Sigmoid colon (tissue), 7 donors: ENCODE data around the gene STK40. TPM values are rescaled to one million over a fixed set of nuclear protein-coding genes. Genes with fewer than 3 reads are reported as not detected.

Experiments
- DNase-seq: peaks from one replicate; pipeline ENCODE4 v3.0.0-alpha.2; 2019
- H3K27ac ChIP-seq, 4 donors: fragments of 200-600 bp; sonication (generic); one replicate each; pipeline ENCODE4 v1.5.1; 2016 to 2019; ENCODE audit warnings: mild to moderate bottlenecking in 1 of 4
- H3K27me3 ChIP-seq, 3 donors: fragments of 200-600 bp; sonication (generic); one replicate each; pipeline ENCODE4 v1.5.1; 2019; ENCODE audit warnings: mild to moderate bottlenecking in 1 of 3
- H3K36me3 ChIP-seq, 4 donors: fragments of 200-600 bp; sonication (generic); one replicate each; pipeline ENCODE4 v1.5.1; 2016 to 2019
- H3K4me1 ChIP-seq, 4 donors: fragments of 200-600 bp; sonication (generic); one replicate each; pipeline ENCODE4 v1.5.1; 2017 to 2019
- H3K4me3 ChIP-seq, 4 donors: fragments of 200-600 bp; sonication (generic); one replicate each; pipeline ENCODE4 v1.5.1; 2017 to 2019; ENCODE audit warnings: mild to moderate bottlenecking in 2 of 4, moderate library complexity in 1 of 4
- H3K9me3 ChIP-seq, 4 donors: fragments of 200-600 bp in 3 of 4; sonication (generic) in 3 of 4; one replicate each; pipeline versions ENCODE4 v1.5.1 to v1.6.1; 2013 to 2019
- CTCF ChIP-seq, 4 experiments: fragments of 450-650 bp in 3 of 4; fragments of 200-600 bp in 1 of 4; IDR thresholded peaks; one replicate each; pipeline ENCODE4 v1.5.1; 2016 to 2019; ENCODE audit warnings: antibody characterized with exemption in 4 of 4, mild to moderate bottlenecking in 3 of 4, moderate library complexity in 2 of 4
- EP300 ChIP-seq, 4 donors: sonication (generic); formaldehyde crosslinking; IDR thresholded peaks; one replicate each; pipeline ENCODE4 v1.6.1; 2017; ENCODE audit warnings: antibody characterized with exemption in 4 of 4
- POLR2A ChIP-seq, 2 donors: fragments of 450-650 bp; IDR thresholded peaks; one replicate each; pipeline ENCODE4 v1.6.1; 2016; ENCODE audit warnings: antibody characterized with exemption in 2 of 2, mild to moderate bottlenecking in 2 of 2, moderate library complexity in 2 of 2
- POLR2AphosphoS5 ChIP-seq, 4 donors: sonication (generic); formaldehyde crosslinking; IDR thresholded peaks; one replicate each; pipeline ENCODE4 v1.6.1; 2017; ENCODE audit warnings: antibody characterized with exemption in 4 of 4
- WGBS, 2 donors: extraction: QIAGEN DNeasy Blood & Tissue Kit; methylation state at CpG; one replicate each; pipeline ENCODE4 v1.1.7; 2013; 5-methylcytosine and 5-hydroxymethylcytosine counted together
- intact Hi-C: fragments of 100-400 bp; cut with DNase I; formaldehyde crosslinking; loops from one replicate; pipeline ENCODE4 v1.15.1; 2023
- polyA plus RNA-seq, 3 donors: library from polyadenylated mRNA; stranded (reverse); fragments of 200-250 nt; gene quantifications; one replicate each; pipeline ENCODE4 v1.2.3, GENCODE V29; 2013
- total RNA-seq, 4 donors: library from RNA; depleted of rRNA; stranded (reverse); fragments of >200 nt; gene quantifications; one replicate each; pipeline ENCODE4 v1.1.0, GENCODE V29; 2016
- donor health status: healthy with polysubstance abuse.
- donor health status: Bipolar disorder and iron deficiency.
- donor health status: healthy.

The STK40 gene
- total and polyA plus RNA-seq, 7 donors: 27.6 to 55.6 (median 40.7) TPM

DNA sequence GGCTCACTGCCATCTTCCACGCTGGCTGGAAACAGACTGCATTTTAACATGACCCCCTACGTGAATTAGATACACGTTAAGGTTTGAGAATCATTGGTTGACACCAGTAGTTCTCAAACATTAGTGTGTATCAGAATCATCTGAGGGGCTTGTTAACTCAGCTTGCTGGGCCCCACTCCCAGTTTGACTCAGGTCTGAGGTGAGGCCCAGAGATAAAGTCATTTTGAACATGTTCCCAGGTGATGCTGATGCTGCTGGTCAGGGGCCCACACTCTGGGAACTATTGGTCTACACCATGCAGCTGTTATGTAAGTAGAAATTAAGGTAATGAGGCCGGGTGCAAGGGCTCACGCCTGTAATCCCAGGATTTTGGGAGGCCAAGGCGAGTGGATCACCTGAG, 10.6 kb upstream of the STK40 start:
- Histone ChIP-seq H3K27ac (peak overlapping the region; percentile 92 to 98 (median 98)), H3K4me1 (peaks cover 0 to 29% (median 15%) of the 10 kb centered on the region in 4 donors), H3K27me3 (no peaks in the 10 kb centered on the region), H3K4me3 (peak overlapping the region in 1 of 4 donors; percentile 90), H3K9me3 (no peaks in the 10 kb centered on the region), H3K36me3 (peaks cover 5 to 27% (median 20%) of the 10 kb centered on the region in 4 donors)
- WGBS, 2 donors: 80 to 84% methylated on average over 6 of the region's 6 CpGs
- intact Hi-C loops: no loop called here
- DNase-seq: no peak
- TF ChIP-seq POLR2A (IDR thresholded peaks at IDR 0.05) (no peak), EP300 (IDR thresholded peaks at IDR 0.05) (no peak), POLR2AphosphoS5 (IDR thresholded peaks at IDR 0.05) (no peak), CTCF (IDR thresholded peaks at IDR 0.05) (no peak)

- Histone ChIP-seq H3K4me1 (peaks cover 0 to 45% (median 24%) of the 10 kb centered on the region in 4 donors), H3K4me3 (no peak overlapping the region), H3K36me3 (peaks cover 5 to 40% (median 30%) of the 10 kb centered on the region in 4 donors), H3K27ac (no peak overlapping the region), H3K9me3 (no peaks in the 10 kb centered on the region), H3K27me3 (no peaks in the 10 kb centered on the region)
- intact Hi-C loops: no loop called here
- WGBS, 2 donors: 96% methylated on average over 19 of the region's 19 CpGs
- TF ChIP-seq POLR2AphosphoS5 (IDR thresholded peaks at IDR 0.05) (no peak), EP300 (IDR thresholded peaks at IDR 0.05) (no peak), POLR2A (IDR thresholded peaks at IDR 0.05) (no peak)
- DNase-seq: no peak
These were observed 8.0 kb upstream of the STK40 start for GRCh38 chr1:36393686-36394085.

- intact Hi-C loops: no loop called here
- DNase-seq: no peak
These were observed 7.1 kb upstream of the STK40 start for GRCh38 chr1:36392836-36393235.

GRCh38 chr1:36391271-36391670, 5.5 kb upstream of the STK40 start:
- Histone ChIP-seq H3K27me3 (no peaks in the 10 kb centered on the region), H3K27ac (peak overlapping the region in 1 of 4 donors; percentile 95), H3K4me1 (peaks cover 0 to 52% (median 31%) of the 10 kb centered on the region in 4 donors), H3K9me3 (no peaks in the 10 kb centered on the region), H3K4me3 (no peak overlapping the region), H3K36me3 (peaks cover 5 to 40% (median 30%) of the 10 kb centered on the region in 4 donors)
- no peak for DNase-seq
- TF ChIP-seq EP300 (IDR thresholded peaks at IDR 0.05): no peak
- TF ChIP-seq CTCF (IDR thresholded peaks at IDR 0.05): no peak
- TF ChIP-seq POLR2AphosphoS5 (IDR thresholded peaks at IDR 0.05): no peak
- intact Hi-C loops: no loop called here
- WGBS, 2 donors: 80 to 93% methylated on average over 8 of the region's 8 CpGs

More at GRCh38 chr1:36392836-36393235, 7.1 kb upstream of the STK40 start:
- Histone ChIP-seq H3K36me3 (peaks cover 5 to 40% (median 30%) of the 10 kb centered on the region in 4 donors), H3K4me1 (peaks cover 0 to 49% (median 27%) of the 10 kb centered on the region in 4 donors), H3K4me3 (no peak overlapping the region), H3K27me3 (no peaks in the 10 kb centered on the region), H3K27ac (no peak overlapping the region), H3K9me3 (no peaks in the 10 kb centered on the region)
- no peak for TF ChIP-seq POLR2AphosphoS5 (IDR thresholded peaks at IDR 0.05)
- TF ChIP-seq EP300 (IDR thresholded peaks at IDR 0.05): no peak
- TF ChIP-seq POLR2A (IDR thresholded peaks at IDR 0.05): no peak
- TF ChIP-seq CTCF (IDR thresholded peaks at IDR 0.05): no peak
- whole genome bisulfite sequencing, 2 donors: 91 to 95% methylated on average over 4 of the region's 4 CpGs

- Histone ChIP-seq H3K27me3 (no peaks in the 10 kb centered on the region), H3K27ac (peak overlapping the region; percentile 95 to 98 (median 97)), H3K36me3 (peaks cover 5 to 40% (median 30%) of the 10 kb centered on the region in 4 donors), H3K4me3 (no peak overlapping the region), H3K9me3 (no peaks in the 10 kb centered on the region), H3K4me1 (peaks cover 0 to 46% (median 28%) of the 10 kb centered on the region in 4 donors)
- 73 to 86% methylated on average over 2 of the region's 2 CpGs for WGBS, 2 donors
- no peak for DNase-seq
- intact Hi-C loops: no loop called here
- TF ChIP-seq POLR2A (IDR thresholded peaks at IDR 0.05) (no peak), CTCF (IDR thresholded peaks at IDR 0.05) (no peak), POLR2AphosphoS5 (IDR thresholded peaks at IDR 0.05) (no peak), EP300 (IDR thresholded peaks at IDR 0.05) (no peak)
These were observed 4.7 kb upstream of the STK40 start for GRCh38 chr1:36390411-36390810.
